OCI-LY1 (cell line): ENCODE data around the gene CHRD.

Experiments used
- EZH2 ChIP-seq: fragments of 200-600 bp; sonication (generic), shearing (Covaris generic); IDR thresholded peaks from 2 replicates; pipeline ENCODE4 v1.8.0; 2017; ENCODE audit warnings: borderline replicate concordance, mixed run types, mild to moderate bottlenecking, antibody characterized with exemption, low read length, moderate library complexity, mixed read lengths
- TF ChIP-seq, protein P1 (sequence below): fragments of 200-600 bp; sonication (generic), shearing (Covaris generic); IDR thresholded peaks from 2 replicates; pipeline ENCODE4 v1.5.1; 2017; ENCODE audit warnings: mild to moderate bottlenecking, antibody characterized with exemption, low read length, moderate library complexity, mixed read lengths

DNA sequence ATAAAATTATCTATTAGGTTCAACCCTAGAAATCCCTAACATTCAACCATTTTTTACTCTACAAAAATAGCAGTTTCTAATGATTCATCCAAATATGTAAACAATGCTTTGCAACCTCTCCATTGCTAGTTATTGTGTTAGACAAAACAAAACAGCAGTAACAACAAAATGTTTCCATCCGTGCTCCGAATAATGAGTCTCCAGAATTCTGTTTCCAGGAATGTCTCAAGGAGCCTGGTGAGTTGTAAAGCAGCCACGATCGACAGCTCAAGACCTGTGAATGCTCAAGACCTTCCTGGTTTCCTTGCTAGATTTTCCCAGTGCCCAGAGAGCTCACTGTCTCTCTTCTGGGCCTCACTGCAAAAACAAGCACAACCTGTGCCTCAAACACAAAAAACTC lies 49.9 kb downstream of the CHRD start:
- TF ChIP-seq, protein P1, sequence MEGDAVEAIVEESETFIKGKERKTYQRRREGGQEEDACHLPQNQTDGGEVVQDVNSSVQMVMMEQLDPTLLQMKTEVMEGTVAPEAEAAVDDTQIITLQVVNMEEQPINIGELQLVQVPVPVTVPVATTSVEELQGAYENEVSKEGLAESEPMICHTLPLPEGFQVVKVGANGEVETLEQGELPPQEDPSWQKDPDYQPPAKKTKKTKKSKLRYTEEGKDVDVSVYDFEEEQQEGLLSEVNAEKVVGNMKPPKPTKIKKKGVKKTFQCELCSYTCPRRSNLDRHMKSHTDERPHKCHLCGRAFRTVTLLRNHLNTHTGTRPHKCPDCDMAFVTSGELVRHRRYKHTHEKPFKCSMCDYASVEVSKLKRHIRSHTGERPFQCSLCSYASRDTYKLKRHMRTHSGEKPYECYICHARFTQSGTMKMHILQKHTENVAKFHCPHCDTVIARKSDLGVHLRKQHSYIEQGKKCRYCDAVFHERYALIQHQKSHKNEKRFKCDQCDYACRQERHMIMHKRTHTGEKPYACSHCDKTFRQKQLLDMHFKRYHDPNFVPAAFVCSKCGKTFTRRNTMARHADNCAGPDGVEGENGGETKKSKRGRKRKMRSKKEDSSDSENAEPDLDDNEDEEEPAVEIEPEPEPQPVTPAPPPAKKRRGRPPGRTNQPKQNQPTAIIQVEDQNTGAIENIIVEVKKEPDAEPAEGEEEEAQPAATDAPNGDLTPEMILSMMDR, result no peak
- TF ChIP-seq EZH2, result no peak
